Measurements from ENCODE around the gene ADCY10.

DNA sequence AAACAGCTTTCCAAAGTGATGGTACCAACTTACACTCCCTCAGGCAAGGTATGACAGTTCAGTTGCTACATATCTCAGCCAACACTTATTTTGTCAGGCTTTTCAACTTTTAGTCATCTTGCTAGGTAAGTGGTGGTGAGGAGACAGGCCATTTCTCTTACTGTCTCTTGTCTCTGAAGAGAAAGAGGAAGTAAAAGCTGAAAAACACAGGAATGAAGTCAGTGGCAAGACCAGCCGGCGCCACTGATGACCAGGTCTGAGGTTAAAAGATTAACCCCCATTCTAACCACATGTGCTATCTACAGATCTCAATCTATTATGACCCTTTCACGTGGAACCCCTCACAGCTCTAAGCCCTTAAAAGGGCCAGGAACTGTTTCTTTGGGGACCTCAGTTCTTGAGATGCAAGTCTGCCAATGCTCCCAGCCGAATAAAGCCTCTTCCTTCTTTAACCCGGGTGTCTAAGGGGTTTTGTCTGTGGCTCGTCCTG is 4.2 kb downstream of the ADCY10 start:
- TF ChIP-seq, protein P1, sequence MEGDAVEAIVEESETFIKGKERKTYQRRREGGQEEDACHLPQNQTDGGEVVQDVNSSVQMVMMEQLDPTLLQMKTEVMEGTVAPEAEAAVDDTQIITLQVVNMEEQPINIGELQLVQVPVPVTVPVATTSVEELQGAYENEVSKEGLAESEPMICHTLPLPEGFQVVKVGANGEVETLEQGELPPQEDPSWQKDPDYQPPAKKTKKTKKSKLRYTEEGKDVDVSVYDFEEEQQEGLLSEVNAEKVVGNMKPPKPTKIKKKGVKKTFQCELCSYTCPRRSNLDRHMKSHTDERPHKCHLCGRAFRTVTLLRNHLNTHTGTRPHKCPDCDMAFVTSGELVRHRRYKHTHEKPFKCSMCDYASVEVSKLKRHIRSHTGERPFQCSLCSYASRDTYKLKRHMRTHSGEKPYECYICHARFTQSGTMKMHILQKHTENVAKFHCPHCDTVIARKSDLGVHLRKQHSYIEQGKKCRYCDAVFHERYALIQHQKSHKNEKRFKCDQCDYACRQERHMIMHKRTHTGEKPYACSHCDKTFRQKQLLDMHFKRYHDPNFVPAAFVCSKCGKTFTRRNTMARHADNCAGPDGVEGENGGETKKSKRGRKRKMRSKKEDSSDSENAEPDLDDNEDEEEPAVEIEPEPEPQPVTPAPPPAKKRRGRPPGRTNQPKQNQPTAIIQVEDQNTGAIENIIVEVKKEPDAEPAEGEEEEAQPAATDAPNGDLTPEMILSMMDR (conservative IDR thresholded peaks at IDR 0.05) = no peak
- no peak for TF ChIP-seq EZH2 (IDR thresholded peaks at IDR 0.05; ENCODE audit: low read depth)
